ENCODE measurements around the gene MRS2. TPM values are rescaled to one million over a fixed set of nuclear protein-coding genes. Genes with fewer than 3 reads are reported as not detected.

MRS2 gene, protein sequence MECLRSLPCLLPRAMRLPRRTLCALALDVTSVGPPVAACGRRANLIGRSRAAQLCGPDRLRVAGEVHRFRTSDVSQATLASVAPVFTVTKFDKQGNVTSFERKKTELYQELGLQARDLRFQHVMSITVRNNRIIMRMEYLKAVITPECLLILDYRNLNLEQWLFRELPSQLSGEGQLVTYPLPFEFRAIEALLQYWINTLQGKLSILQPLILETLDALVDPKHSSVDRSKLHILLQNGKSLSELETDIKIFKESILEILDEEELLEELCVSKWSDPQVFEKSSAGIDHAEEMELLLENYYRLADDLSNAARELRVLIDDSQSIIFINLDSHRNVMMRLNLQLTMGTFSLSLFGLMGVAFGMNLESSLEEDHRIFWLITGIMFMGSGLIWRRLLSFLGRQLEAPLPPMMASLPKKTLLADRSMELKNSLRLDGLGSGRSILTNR
- 10 to 100 TPM; 11.1 to 16.4 (median 13.1) TPM for total RNA-seq
- long read RNA-seq, partial matches to known transcripts: 0 of 15 reads
- long read RNA-seq, other reads (novel, unspliced or antisense): 14 of 15 reads

- peak; percentile 98 to 99 (median 99) for ATAC-seq
- 0% methylated on average over 8 of the region's 63 CpGs for WGBS (ENCODE audit: insufficient coverage, low coverage, low lambda C conversion rate, missing lambda C conversion rate)
- DNase-seq: peak; percentile 88 to 93 (median 92)
- Histone ChIP-seq H3K27me3 (no peaks in the 10 kb centered on the region), H3K4me1 (peaks cover 0 to 14% (median 5%) of the 10 kb centered on the region in 4 donors), H3K4me3 (peak within 1 kb of the TSS; percentile 90 to 98 (median 94)), H3K27ac (peak within 1 kb of the TSS; percentile 49 to 77 (median 70)), H3K36me3 (peaks cover 0 to 6% (median 1%) of the 10 kb centered on the region in 4 donors), H3K9me3 (no peaks in the 10 kb centered on the region)
- TF ChIP-seq POLR2A (IDR thresholded peaks at IDR 0.05) (peak; percentile 76), CTCF (IDR thresholded peaks at IDR 0.05) (no peak)
- intact Hi-C loops (cut with DNase I): no loop called here
Observed at GRCh38 chr6:24402697-24403500, at the start of gene MRS2. MRS2 (plus strand) TSS chr6:24402936; CDS start chr6:24403047, 111 bp downstream.

DNA sequence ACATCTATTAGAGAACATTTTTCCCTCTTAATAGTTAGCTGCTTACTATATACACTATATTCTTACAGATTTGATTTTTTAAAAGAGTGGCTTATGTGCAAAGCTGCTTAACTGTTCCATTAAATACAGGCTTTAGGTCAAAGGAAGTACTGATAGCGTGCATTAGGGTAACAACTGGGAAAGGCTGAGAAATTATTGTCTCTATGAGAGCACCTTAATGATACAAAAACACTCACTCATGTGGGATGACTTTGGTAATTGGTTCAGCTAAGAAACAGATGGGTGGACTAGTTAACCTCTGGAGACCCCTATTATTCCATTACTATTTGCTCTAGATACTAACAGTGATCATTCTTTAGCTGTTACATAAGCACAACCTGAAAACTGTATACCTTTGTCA, 48.9 kb upstream of the MRS2 start:
- H3K27ac ChIP-seq: no peak overlapping the region
- no peaks in the 10 kb centered on the region for H3K27me3 ChIP-seq
- intact Hi-C loops (cut with DNase I): no loop called here
- no peaks in the 10 kb centered on the region for H3K9me3 ChIP-seq
- H3K4me3 ChIP-seq: no peak overlapping the region
- peaks cover 0 to 13% (median 3%) of the 10 kb centered on the region in 4 donors for H3K4me1 ChIP-seq
- no peak for TF ChIP-seq CTCF (IDR thresholded peaks at IDR 0.05)
- TF ChIP-seq POLR2A (IDR thresholded peaks at IDR 0.05): no peak
- 45% methylated on average over 1 of the region's 1 CpG for WGBS (ENCODE audit: insufficient coverage, low coverage, low lambda C conversion rate, missing lambda C conversion rate)
- no peaks in the 10 kb centered on the region for H3K36me3 ChIP-seq
- ATAC-seq (no peak), DNase-seq (no peak)

DNA sequence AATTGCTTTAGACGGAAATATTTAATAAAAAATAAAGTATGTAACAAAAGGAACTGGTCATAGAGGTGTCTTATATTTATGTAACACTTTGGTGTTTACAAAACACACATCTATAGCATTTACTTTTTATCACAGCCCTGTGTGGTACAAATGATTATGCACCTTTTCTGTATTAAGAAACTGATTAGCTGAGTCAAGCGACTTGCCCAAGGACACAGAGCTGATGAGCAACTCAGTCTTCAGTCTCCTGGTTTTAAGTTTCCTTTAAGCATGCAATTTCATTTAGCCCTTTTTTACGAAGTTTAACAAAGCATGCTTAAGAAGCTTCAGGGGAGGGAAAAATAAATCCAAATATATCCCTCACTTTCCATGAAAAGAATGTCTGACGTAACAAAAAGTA, 47.3 kb upstream of the MRS2 start:
- intact Hi-C loops (cut with DNase I): no loop called here
- ATAC-seq: no peak

More for the DNA sequence above, 47.3 kb upstream of the MRS2 start:
- no peak overlapping the region for H3K27ac ChIP-seq
- no peak overlapping the region for H3K4me3 ChIP-seq
- no peaks in the 10 kb centered on the region for H3K27me3 ChIP-seq
- H3K4me1 ChIP-seq: peaks cover 0 to 22% (median 3%) of the 10 kb centered on the region in 4 donors
- WGBS (ENCODE audit: insufficient coverage, low coverage, low lambda C conversion rate, missing lambda C conversion rate): 66% methylated on average over 4 of the region's 4 CpGs
- H3K9me3 ChIP-seq: no peaks in the 10 kb centered on the region
- no peak for DNase-seq
- H3K36me3 ChIP-seq: no peaks in the 10 kb centered on the region
- TF ChIP-seq POLR2A (IDR thresholded peaks at IDR 0.05) (no peak), CTCF (IDR thresholded peaks at IDR 0.05) (no peak)

Data from right lobe of liver (tissue), 6 donors.